Spleen (tissue), 11 donors: ENCODE results near the gene GJA5. TPM values are rescaled to one million over a fixed set of nuclear protein-coding genes. Genes with fewer than 3 reads are reported as not detected.

ENCODE experiments used
- DNase-seq: peaks from one replicate; pipeline ENCODE4 v3.0.0-alpha.2; 2020
- H3K27ac ChIP-seq, 8 donors: fragments of 200-600 bp; sonication (generic) in 7 of 8; 1 replicate in 4 of 8; 2 replicates in 4 of 8; pipeline versions ENCODE4 v1.5.0 to v1.8.0; 2016 to 2021; ENCODE audit warnings: inconsistent platforms in 4 of 8, mild to moderate bottlenecking in 4 of 8, moderate library complexity in 1 of 8
- H3K27me3 ChIP-seq, 7 donors: fragments of 200-600 bp; sonication (generic) in 6 of 7; replicated peaks in 1 of 7; 1 replicate in 4 of 7; 2 replicates in 3 of 7; pipeline versions ENCODE4 v1.5.0 to v1.8.0; 2016 to 2021; ENCODE audit warnings: inconsistent platforms in 3 of 7, mild to moderate bottlenecking in 1 of 7
- H3K36me3 ChIP-seq, 6 donors: fragments of 200-600 bp; sonication (generic) in 5 of 6; 1 replicate in 4 of 6; 2 replicates in 2 of 6; pipeline versions ENCODE4 v1.5.0 to v1.8.0; 2016 to 2021; ENCODE audit warnings: inconsistent platforms in 2 of 6
- H3K4me1 ChIP-seq, 6 donors: fragments of 200-600 bp; sonication (generic) in 5 of 6; 1 replicate in 3 of 6; 2 replicates in 3 of 6; pipeline versions ENCODE4 v1.5.0 to v1.8.0; 2016 to 2021; ENCODE audit warnings: inconsistent platforms in 3 of 6
- H3K4me3 ChIP-seq, 8 donors: fragments of 200-600 bp; sonication (generic) in 7 of 8; 1 replicate in 4 of 8; 2 replicates in 4 of 8; pipeline versions ENCODE4 v1.5.0 to v1.8.0; 2016 to 2021; ENCODE audit warnings: inconsistent platforms in 4 of 8, mild to moderate bottlenecking in 4 of 8, moderate library complexity in 2 of 8
- H3K9me3 ChIP-seq, 8 donors: fragments of 200-600 bp; sonication (generic) in 7 of 8; 1 replicate in 4 of 8; 2 replicates in 4 of 8; pipeline versions ENCODE4 v1.5.0 to v1.8.0; 2016 to 2021; ENCODE audit warnings: inconsistent platforms in 4 of 8
- CTCF ChIP-seq, 11 experiments: fragments of 200-600 bp in 7 of 11; fragments of 450-650 bp in 4 of 11; sonication (generic) in 4 of 11; IDR thresholded peaks in 8 of 11; conservative IDR thresholded peaks in 3 of 11; 1 replicate in 7 of 11; 2 replicates in 4 of 11; pipeline versions ENCODE4 v1.4.0 to v1.8.0; 2016 to 2021; ENCODE audit warnings: antibody characterized with exemption in 11 of 11, inconsistent platforms in 4 of 11, mild to moderate bottlenecking in 1 of 11
- POLR2A ChIP-seq, 3 donors: fragments of 450-650 bp; IDR thresholded peaks; one replicate each; pipeline ENCODE4 v1.5.1; 2017; ENCODE audit warnings: antibody characterized with exemption in 3 of 3, mild to moderate bottlenecking in 1 of 3
- POLR2AphosphoS5 ChIP-seq, 3 donors: sonication (generic); formaldehyde crosslinking; IDR thresholded peaks; one replicate each; pipeline ENCODE4 v1.5.1; 2017; ENCODE audit warnings: antibody characterized with exemption in 3 of 3
- WGBS, 5 donors: extraction: QIAGEN DNeasy Blood & Tissue Kit in 3 of 5; methylation state at CpG; one replicate each; pipeline versions ENCODE4 v1.1.5 to v1.1.7; 2013 to 2018; 5-methylcytosine and 5-hydroxymethylcytosine counted together
- intact Hi-C: fragments of 100-400 bp; cut with DNase I; formaldehyde crosslinking; loops from one replicate; pipeline ENCODE4 v1.15.0; 2023; ENCODE audit warnings: low total_unique reads
- polyA plus RNA-seq, 3 donors: library from polyadenylated mRNA; stranded (reverse); fragments of 200-250 nt; gene quantifications; one replicate each; pipeline ENCODE4 v1.2.1, GENCODE V29; 2013
- total RNA-seq, 7 donors: library from RNA; depleted of rRNA in 3 of 7; stranded (reverse); fragments of >200 nt in 3 of 7; fragmentation: NEBNext Ultra II Directional in 4 of 7; extraction: Animal tissue kit (Norgen Biotek cat#: 25700) in 4 of 7; gene quantifications; one replicate each; pipeline versions ENCODE4 v1.1.0 to v1.2.1, GENCODE V29; 2016 to 2021
- donor health status: healthy with polysubstance abuse.
- donor health status: DM: no; HTN: no; CAD: no; lungs with moderate emphysema.
- donor health status: DM: no; HTN: no; CAD: no.
- donor health status: Bipolar disorder and iron deficiency.
- donor health status: healthy.
- donor health status: DM: no; HTN: no; CAD: no.
- donor health status: DM: yes; HTN: yes; CAD: no.

The GJA5 gene
- total and polyA plus RNA-seq, 10 donors = 1.5 to 19.8 (median 6.1) TPM

GRCh38 chr1:147756341-147756740 is 4.1 kb downstream of the GJA5 start:
- no peak for DNase-seq
- Histone ChIP-seq H3K4me3 (no peak overlapping the region), H3K9me3 (no peaks in the 10 kb centered on the region), H3K27ac (no peak overlapping the region), H3K36me3 (no peaks in the 10 kb centered on the region), H3K4me1 (peaks cover 0 to 2% (median under 1%) of the 10 kb centered on the region in 6 donors), H3K27me3 (peaks cover 0 to 5% (median 0%) of the 10 kb centered on the region in 7 donors)
- intact Hi-C loops = no loop called here
- WGBS, 5 donors = 48 to 60% (median 57%) methylated on average over 3 of the region's 3 CpGs
- TF ChIP-seq CTCF (IDR thresholded peaks at IDR 0.05 in 8 of 11, conservative IDR thresholded peaks at IDR 0.05 in 3 of 11) = no peak
- TF ChIP-seq POLR2A (IDR thresholded peaks at IDR 0.05) = no peak
- no peak for TF ChIP-seq POLR2AphosphoS5 (IDR thresholded peaks at IDR 0.05)

DNA sequence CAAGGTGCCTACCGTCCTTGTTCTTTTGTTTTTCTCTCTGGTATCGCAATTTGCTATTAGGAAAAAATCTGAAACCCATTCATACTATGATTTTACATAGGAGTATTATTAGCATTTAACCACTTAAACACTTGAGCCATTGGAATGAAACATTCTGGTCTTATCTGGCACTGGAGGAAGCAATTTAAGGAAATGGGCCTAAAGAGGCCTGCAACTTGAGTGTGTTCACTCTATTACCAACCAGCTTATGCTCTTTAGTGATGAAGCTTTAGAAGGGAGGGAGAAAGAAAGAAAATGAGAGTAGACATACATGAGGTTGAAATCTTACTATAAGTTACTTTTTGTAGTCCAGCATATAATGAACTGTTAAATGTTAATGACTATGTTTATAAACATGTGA is 5.7 kb downstream of the GJA5 start:
- intact Hi-C loops = no loop called here
- peaks cover 0 to 5% (median 0%) of the 10 kb centered on the region in 7 donors for H3K27me3 ChIP-seq
- WGBS, 5 donors = 78 to 95% (median 85%) methylated on average over 2 of the region's 2 CpGs
- no peaks in the 10 kb centered on the region for H3K36me3 ChIP-seq
- H3K4me1 ChIP-seq = no peaks in the 10 kb centered on the region
- H3K4me3 ChIP-seq = no peak overlapping the region
- no peak for DNase-seq
- TF ChIP-seq CTCF (IDR thresholded peaks at IDR 0.05 in 8 of 11, conservative IDR thresholded peaks at IDR 0.05 in 3 of 11) = no peak
- no peak for TF ChIP-seq POLR2A (IDR thresholded peaks at IDR 0.05)
- no peak for TF ChIP-seq POLR2AphosphoS5 (IDR thresholded peaks at IDR 0.05)
- no peaks in the 10 kb centered on the region for H3K9me3 ChIP-seq
- H3K27ac ChIP-seq = no peak overlapping the region

DNA sequence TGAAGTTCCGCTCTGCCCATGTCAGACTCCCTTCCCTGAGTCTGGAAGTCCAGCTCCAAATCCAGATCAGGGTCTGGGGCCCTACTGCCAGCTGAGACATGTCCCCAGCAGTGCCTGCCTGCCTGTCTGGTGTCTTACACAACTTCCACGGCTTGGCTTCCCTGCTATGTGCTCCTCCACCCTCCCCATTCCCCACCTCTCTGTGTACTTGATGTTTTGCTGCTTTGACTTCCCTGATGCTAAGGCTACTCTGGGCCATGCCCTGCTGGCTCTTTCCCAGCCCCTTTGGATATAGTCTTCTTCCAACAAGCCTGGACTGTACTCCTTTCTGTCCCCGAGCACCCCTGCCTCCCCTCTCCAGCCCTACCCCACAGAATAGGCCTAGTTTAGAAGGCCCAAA is 7.3 kb downstream of the GJA5 start:
- intact Hi-C loops = no loop called here
- 69 to 82% (median 77%) methylated on average over 3 of the region's 3 CpGs for WGBS, 5 donors
- Histone ChIP-seq H3K4me3 (no peak overlapping the region), H3K36me3 (no peaks in the 10 kb centered on the region), H3K27ac (no peak overlapping the region), H3K9me3 (no peaks in the 10 kb centered on the region), H3K4me1 (no peaks in the 10 kb centered on the region), H3K27me3 (no peaks in the 10 kb centered on the region)
- no peak for DNase-seq
- TF ChIP-seq POLR2AphosphoS5 (IDR thresholded peaks at IDR 0.05) (no peak), CTCF (IDR thresholded peaks at IDR 0.05 in 8 of 11, conservative IDR thresholded peaks at IDR 0.05 in 3 of 11) (no peak), POLR2A (IDR thresholded peaks at IDR 0.05) (no peak)

- Histone ChIP-seq H3K4me1 (no peaks in the 10 kb centered on the region), H3K9me3 (no peaks in the 10 kb centered on the region), H3K36me3 (no peaks in the 10 kb centered on the region), H3K27me3 (no peaks in the 10 kb centered on the region), H3K4me3 (no peak overlapping the region), H3K27ac (no peak overlapping the region)
- TF ChIP-seq POLR2A (IDR thresholded peaks at IDR 0.05) (no peak), POLR2AphosphoS5 (IDR thresholded peaks at IDR 0.05) (no peak), CTCF (IDR thresholded peaks at IDR 0.05 in 8 of 11, conservative IDR thresholded peaks at IDR 0.05 in 3 of 11) (no peak)
- intact Hi-C loops = no loop called here
- 91 to 98% (median 94%) methylated on average over 7 of the region's 7 CpGs for WGBS, 5 donors
- DNase-seq = no peak
These were observed 7.9 kb downstream of the GJA5 start for GRCh38 chr1:147752511-147752910.
